Fibroblast of lung (primary cell): Measurements from ENCODE around the gene PHRF1.

Experiments
- CTCF ChIP-seq, 2 donors: IDR thresholded peaks in 1 of 2; conservative IDR thresholded peaks in 1 of 2; 1 replicate in 1 of 2; 2 replicates in 1 of 2; pipeline ENCODE4 v1.5.1; 2011 to 2012; ENCODE audit warnings: low read length in 2 of 2, control low read depth in 1 of 2, inconsistent platforms in 1 of 2, low read depth in 1 of 2, mild to moderate bottlenecking in 1 of 2
- EZH2 ChIP-seq: IDR thresholded peaks from 2 replicates; pipeline ENCODE4 v1.5.1; 2012; ENCODE audit warnings: low read length, control low read depth, mild to moderate bottlenecking; ENCODE audit errors: missing control alignments

DNA sequence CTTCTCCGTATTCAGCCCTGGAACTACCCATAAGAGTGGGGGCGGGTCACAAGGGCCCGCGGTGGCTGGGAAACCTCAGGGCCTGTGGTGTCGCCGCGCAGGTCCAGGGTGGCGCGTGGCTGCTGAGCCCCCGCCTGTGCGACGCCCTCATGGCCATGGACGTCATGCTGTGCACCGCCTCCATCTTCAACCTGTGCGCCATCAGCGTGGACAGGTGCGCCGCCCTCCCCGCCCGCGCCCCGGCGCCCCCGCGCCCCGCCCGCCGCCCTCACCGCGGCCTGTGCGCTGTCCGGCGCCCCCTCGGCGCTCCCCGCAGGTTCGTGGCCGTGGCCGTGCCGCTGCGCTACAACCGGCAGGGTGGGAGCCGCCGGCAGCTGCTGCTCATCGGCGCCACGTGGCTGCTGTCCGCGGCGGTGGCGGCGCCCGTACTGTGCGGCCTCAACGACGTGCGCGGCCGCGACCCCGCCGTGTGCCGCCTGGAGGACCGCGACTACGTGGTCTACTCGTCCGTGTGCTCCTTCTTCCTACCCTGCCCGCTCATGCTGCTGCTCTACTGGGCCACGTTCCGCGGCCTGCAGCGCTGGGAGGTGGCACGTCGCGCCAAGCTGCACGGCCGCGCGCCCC is 63.2 kb downstream of the PHRF1 start:
- TF ChIP-seq CTCF (conservative IDR thresholded peaks at IDR 0.05 in 1 of 2, IDR thresholded peaks at IDR 0.05 in 1 of 2; ENCODE audit: low read depth in 1 of 2, low read length in 2 of 2) (no peak), EZH2 (no peak)
